T1000 (cell line): ENCODE measurements around the gene NLRP6.
"Not testable (repeated sequence)": the region's sequence is repeated elsewhere in the genome, so short reads cannot be mapped to it uniquely, and the experiment has no call there.

Experiments used
- DNase-seq: peaks from one replicate; lab custom pipeline; 2025; ENCODE audit warnings: mixed read lengths; lab: John Stamatoyannopoulos, UW

The NLRP6 gene

GRCh38 chr11:293852-294661 is 15.8 kb downstream of the NLRP6 start:
- no peak for DNase-seq

- no peak for DNase-seq
These were observed 16.6 kb downstream of the NLRP6 start for GRCh38 chr11:294780-295179.

- no peak for DNase-seq
These were observed 17.4 kb downstream of the NLRP6 start for GRCh38 chr11:295351-296170.

- no peak for DNase-seq
These were observed 18.2 kb downstream of the NLRP6 start for GRCh38 chr11:296171-297050.

GRCh38 chr11:297051-297585 is 18.9 kb downstream of the NLRP6 start:
- DNase-seq = no peak

GRCh38 chr11:297586-298405 is 19.6 kb downstream of the NLRP6 start:
- DNase-seq = no peak

GRCh38 chr11:298406-299065 is 20.3 kb downstream of the NLRP6 start:
- DNase-seq = no peak

- DNase-seq = no peak
These were observed 21.1 kb downstream of the NLRP6 start, which contains the start of gene IFITM5 for GRCh38 chr11:299081-299891. Gene IFITM5, minus strand, starts transcription at chr11:299526. Its CDS starts 36 bp downstream, at chr11:299490.

GRCh38 chr11:299951-300735 is 21.9 kb downstream of the NLRP6 start:
- DNase-seq = no peak

- no peak for DNase-seq
These were observed 25.2 kb downstream of the NLRP6 start for GRCh38 chr11:303363-303762.

- DNase-seq = no peak
These were observed 25.9 kb downstream of the NLRP6 start for GRCh38 chr11:304061-304506.

- no peak for DNase-seq
These were observed 27.0 kb downstream of the NLRP6 start for GRCh38 chr11:304915-305843.

GRCh38 chr11:305844-306211 is 27.6 kb downstream of the NLRP6 start:
- no peak for DNase-seq

GRCh38 chr11:306645-307371 is 28.6 kb downstream of the NLRP6 start:
- no peak for DNase-seq

GRCh38 chr11:307766-308708 is 29.8 kb downstream of the NLRP6 start, which contains the start of gene IFITM2:
Gene IFITM2, plus strand, starts transcription at chr11:307816. Its CDS starts 377 bp downstream, at chr11:308193.
- DNase-seq = not testable (repeated sequence)
